DND-41 (cell line): Measurements from ENCODE around the gene CDKN2AIP.
"Not testable (repeated sequence)": the region's sequence is repeated elsewhere in the genome, so short reads cannot be mapped to it uniquely, and the experiment has no call there.

Experiments
- CTCF ChIP-seq: IDR thresholded peaks from 2 replicates; pipeline ENCODE4 v1.5.1; 2012; ENCODE audit warnings: borderline replicate concordance, low read length, moderate library complexity, mild to moderate bottlenecking; ENCODE audit not compliant: poor library complexity, severe bottlenecking; ENCODE audit errors: extremely low read depth
- EZH2 ChIP-seq: IDR thresholded peaks from 3 replicates; pipeline ENCODE4 v1.6.1; 2012; ENCODE audit warnings: borderline replicate concordance, low read depth, mild to moderate bottlenecking, moderate library complexity, low read length, inconsistent platforms; ENCODE audit not compliant: severe bottlenecking

- not testable (repeated sequence) for TF ChIP-seq CTCF, EZH2
Measured at GRCh38 chr4:183482515-183483095, 38.2 kb downstream of the CDKN2AIP start.
